DMS53 treated with DMSO at 0.1 percent for 48 hours (cell line): ENCODE results near the gene GJD4.

Experiments
- DNase-seq: peaks from one replicate; lab custom pipeline; 2025; ENCODE audit not compliant: unreplicated experiment; lab: John Stamatoyannopoulos, UW

The GJD4 gene

GRCh38 chr10:35578618-35578956, 26.6 kb upstream of the GJD4 start:
- DNase-seq, result no peak

GRCh38 chr10:35579116-35579515, 26.0 kb upstream of the GJD4 start:
- no peak for DNase-seq

- DNase-seq, result no peak
Observed at GRCh38 chr10:35579726-35580422, 25.3 kb upstream of the GJD4 start.

- DNase-seq, result no peak
Observed at GRCh38 chr10:35580423-35580770, 24.7 kb upstream of the GJD4 start.

GRCh38 chr10:35581655-35582054, 23.5 kb upstream of the GJD4 start:
- DNase-seq, result no peak

- DNase-seq, result no peak
Observed at GRCh38 chr10:35584946-35585345, 20.2 kb upstream of the GJD4 start.

- DNase-seq, result no peak
Observed at GRCh38 chr10:35585356-35585755, 19.8 kb upstream of the GJD4 start.

- no peak for DNase-seq
Observed at GRCh38 chr10:35585903-35586535, 19.1 kb upstream of the GJD4 start.

GRCh38 chr10:35588836-35589235, 16.3 kb upstream of the GJD4 start:
- no peak for DNase-seq

- no peak for DNase-seq
Observed at GRCh38 chr10:35592441-35592840, 12.7 kb upstream of the GJD4 start.

GRCh38 chr10:35594115-35595079, 10.7 kb upstream of the GJD4 start:
- no peak for DNase-seq

- DNase-seq, result no peak
Observed at GRCh38 chr10:35595106-35595505, 10.0 kb upstream of the GJD4 start.

GRCh38 chr10:35598379-35598778, 6.8 kb upstream of the GJD4 start:
- DNase-seq, result no peak

- no peak for DNase-seq
Observed at GRCh38 chr10:35600193-35600592, 4.9 kb upstream of the GJD4 start.

- no peak for DNase-seq
Observed at GRCh38 chr10:35606430-35606829, 1.3 kb downstream of the GJD4 start.

GRCh38 chr10:35607475-35608327, 2.6 kb downstream of the GJD4 start:
- DNase-seq, result no peak

- DNase-seq, result no peak
Observed at GRCh38 chr10:35608328-35608672, 3.2 kb downstream of the GJD4 start.

GRCh38 chr10:35611750-35612149, 6.6 kb downstream of the GJD4 start:
- no peak for DNase-seq

- DNase-seq, result no peak
Observed at GRCh38 chr10:35612385-35613106, 7.4 kb downstream of the GJD4 start.

- DNase-seq, result no peak
Observed at GRCh38 chr10:35613107-35613440, 7.9 kb downstream of the GJD4 start.
